OCI-M2 (cell line): ENCODE results near the gene CRB1.

Experiments
- DNase-seq: peaks from one replicate; lab custom pipeline; 2025; ENCODE audit not compliant: unreplicated experiment; lab: John Stamatoyannopoulos, UW

The CRB1 gene

GRCh38 chr1:197303463-197303862 lies 35.4 kb downstream of the CRB1 start:
- DNase-seq = no peak

- DNase-seq = no peak
These were observed 36.7 kb downstream of the CRB1 start for GRCh38 chr1:197304638-197305200.

- no peak for DNase-seq
These were observed 37.9 kb downstream of the CRB1 start for GRCh38 chr1:197305925-197306324.

GRCh38 chr1:197306381-197307062 lies 38.5 kb downstream of the CRB1 start:
- no peak for DNase-seq

- no peak for DNase-seq
These were observed 39.1 kb downstream of the CRB1 start for GRCh38 chr1:197307136-197307535.

- no peak for DNase-seq
These were observed 39.5 kb downstream of the CRB1 start for GRCh38 chr1:197307551-197307950.

DNA sequence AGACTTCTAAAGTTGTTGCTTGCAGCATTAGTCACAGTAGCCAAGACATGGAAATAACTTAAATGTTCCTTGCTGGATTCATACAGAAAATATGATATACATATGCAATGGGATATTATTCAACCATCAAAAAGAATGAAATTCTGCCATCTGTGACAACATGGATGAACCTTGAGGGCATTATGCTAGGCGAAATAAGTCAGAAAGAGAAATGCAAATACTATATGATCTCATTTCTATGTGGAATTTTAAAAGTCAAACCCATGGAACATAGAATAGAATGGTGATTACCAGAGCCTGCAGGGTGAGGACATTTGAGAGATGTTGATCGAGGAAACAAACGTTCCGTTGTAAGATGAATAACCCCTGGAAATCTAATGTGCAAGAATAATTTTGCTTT lies 43.0 kb downstream of the CRB1 start:
- no peak for DNase-seq

DNA sequence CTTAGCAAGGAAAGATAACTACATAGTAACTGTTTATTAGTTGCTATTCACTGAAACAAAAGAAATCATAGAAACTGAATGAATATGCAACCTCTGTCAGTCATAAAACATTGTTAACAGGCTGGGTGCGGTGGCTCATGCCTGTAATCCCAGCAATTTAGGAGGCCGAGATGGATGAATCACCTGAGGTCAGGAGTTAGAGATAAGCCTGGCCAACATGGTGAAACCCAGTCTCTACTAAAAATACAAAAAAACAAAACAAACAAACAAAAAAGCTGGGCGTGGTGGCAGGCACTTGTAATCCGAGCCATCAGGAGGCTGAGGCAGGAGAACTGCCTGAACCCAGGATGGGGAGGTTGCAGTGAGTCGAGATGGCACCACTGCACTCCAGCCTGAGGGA lies 44.1 kb downstream of the CRB1 start:
- DNase-seq = no peak

DNA sequence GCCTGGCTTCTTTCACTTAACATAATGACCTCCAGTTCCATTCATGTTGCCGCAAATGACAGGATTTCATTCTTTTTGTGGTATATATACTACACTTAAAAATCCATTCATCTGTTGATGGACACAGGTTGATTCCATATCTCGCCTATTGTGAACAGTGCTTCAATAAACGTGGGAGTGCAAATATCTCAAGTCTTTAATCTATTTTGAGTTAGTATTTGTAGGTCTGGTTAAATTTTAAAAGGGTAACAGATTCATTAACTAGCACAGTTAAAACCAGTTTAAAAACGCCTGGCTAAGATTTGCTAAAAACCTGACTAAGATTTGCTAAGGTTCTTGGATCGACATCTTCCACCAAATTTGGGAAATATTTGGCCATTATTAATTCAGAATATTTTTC lies 45.7 kb downstream of the CRB1 start:
- no peak for DNase-seq

GRCh38 chr1:197314682-197315081 lies 46.6 kb downstream of the CRB1 start:
- no peak for DNase-seq

- no peak for DNase-seq
These were observed 51.6 kb downstream of the CRB1 start for GRCh38 chr1:197319631-197320030.

DNA sequence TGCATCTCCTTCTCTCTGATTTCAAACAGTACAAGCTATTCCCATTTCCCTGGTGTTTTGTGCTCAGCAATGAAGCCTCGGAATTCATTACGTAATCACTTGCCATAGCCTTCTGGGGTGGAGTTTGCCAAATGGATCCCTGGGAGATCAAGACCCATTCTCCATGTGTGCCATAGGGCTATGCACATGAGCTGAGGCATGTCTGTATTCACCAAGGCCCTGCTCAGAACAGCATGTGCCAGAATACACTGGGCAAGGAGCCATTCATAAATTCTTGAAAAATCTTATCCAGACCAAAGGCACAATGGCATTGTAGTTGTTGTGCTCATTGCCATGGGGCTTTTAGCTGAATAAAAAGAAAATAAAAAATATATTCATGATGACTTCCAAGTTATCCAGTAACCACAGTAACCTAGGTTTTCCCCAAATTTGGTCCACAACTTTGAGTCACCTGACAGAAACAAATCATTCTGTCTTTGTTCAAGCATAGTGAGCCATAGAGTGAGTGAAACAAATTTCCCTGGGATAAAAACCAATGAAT lies 53.0 kb downstream of the CRB1 start:
- DNase-seq = no peak

DNA sequence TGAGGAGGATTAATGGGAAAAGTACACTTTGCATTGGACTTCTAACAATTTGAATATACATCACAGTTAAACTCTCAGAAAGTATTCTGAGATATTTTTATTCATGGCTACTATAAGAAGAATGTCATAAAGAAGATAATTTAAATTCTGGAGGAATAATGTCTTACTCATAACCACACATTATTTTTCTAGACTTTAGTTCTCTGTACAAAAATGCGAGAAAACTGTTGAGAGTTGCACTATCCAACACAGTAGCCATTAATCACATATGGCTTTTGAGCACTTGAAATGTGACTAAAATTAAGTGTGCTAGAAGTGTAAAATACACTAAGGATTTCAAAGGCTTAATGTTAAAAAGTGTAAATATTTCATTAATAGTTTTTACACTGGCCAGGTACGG lies 53.8 kb downstream of the CRB1 start:
- no peak for DNase-seq

DNA sequence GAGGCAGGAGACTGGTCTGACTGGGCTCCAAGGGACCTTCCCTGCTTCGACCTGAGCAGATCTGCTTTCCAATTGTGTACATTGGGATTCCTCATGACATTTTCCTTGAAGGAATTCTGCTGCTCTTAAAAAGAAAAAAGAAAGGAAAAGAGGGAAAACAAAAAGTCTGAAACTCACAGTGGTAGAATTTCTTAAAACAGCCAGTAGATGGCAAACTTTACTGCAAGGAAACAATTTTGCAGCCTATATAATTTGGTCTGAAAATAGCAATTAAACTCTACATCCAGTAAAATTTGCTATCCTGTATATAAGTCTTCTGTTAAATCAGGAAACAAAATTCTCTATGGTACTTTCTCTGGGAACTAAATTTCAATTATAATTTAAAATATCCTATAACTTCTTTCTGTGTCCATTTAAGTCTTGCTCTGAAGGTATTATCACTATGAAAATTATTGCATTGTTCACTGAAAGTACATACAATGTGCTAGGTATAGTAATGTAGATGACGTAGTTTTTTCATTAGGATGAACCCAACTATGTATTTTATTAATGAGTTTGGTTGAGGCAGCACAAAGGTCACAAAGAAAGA lies 59.8 kb downstream of the CRB1 start:
- no peak for DNase-seq

DNA sequence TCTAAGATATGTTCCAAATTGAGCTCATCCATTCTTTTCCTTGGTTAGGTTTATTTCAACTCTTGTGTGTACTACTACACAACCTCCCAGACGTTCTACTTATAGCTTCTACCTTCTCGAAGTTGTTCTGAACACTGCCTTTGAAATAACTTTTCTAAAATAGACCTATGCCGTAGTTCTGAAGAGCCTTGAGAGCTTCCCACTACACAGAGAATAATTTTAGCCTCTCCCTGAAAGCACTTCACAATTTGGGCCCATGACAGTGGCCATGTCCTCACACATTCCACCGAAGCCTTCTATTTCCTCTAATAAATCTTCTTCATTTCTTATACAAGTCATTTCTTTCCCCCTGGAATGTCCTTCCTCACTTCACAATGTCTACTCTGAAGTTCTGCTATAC lies 62.2 kb downstream of the CRB1 start:
- DNase-seq = no peak

- no peak for DNase-seq
These were observed 63.5 kb downstream of the CRB1 start for GRCh38 chr1:197331565-197331964.

DNA sequence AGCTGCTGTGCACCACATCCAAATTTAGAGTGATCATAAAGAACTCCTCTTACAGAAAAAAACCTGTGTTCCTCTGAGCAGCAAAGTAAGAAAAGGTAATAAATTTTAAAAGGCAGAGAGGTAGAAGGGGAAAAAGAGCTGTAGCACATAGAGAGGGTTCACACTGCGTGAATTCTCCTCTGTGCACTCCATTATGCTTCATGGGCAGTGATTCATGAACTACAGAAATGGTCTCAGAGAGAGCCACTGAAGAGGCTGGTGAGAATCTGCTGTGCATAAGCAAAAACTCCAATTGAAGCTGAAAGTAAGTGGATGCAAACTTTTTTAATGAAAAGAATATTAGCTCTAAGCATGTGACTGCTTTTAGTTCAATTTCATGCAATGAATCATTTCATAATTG lies 65.0 kb downstream of the CRB1 start:
- no peak for DNase-seq

DNA sequence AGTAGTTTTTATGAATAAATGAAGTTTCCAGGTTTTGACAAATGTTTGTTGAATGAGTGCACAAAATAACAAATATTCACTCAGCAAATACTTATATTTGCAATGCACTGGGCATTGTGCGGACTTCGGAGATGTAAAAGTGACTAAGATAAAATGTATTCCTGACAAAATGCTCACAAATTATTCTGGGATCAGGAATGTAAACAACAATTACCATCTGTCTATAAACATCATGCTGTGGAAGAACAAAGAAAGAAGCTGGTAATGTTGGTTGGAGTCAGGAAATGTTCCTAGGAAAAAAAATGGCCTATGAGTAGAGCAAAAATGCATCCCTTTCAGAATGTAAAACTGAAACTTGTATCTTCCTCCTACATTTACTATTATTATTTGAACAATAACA lies 68.5 kb downstream of the CRB1 start:
- DNase-seq = no peak

DNA sequence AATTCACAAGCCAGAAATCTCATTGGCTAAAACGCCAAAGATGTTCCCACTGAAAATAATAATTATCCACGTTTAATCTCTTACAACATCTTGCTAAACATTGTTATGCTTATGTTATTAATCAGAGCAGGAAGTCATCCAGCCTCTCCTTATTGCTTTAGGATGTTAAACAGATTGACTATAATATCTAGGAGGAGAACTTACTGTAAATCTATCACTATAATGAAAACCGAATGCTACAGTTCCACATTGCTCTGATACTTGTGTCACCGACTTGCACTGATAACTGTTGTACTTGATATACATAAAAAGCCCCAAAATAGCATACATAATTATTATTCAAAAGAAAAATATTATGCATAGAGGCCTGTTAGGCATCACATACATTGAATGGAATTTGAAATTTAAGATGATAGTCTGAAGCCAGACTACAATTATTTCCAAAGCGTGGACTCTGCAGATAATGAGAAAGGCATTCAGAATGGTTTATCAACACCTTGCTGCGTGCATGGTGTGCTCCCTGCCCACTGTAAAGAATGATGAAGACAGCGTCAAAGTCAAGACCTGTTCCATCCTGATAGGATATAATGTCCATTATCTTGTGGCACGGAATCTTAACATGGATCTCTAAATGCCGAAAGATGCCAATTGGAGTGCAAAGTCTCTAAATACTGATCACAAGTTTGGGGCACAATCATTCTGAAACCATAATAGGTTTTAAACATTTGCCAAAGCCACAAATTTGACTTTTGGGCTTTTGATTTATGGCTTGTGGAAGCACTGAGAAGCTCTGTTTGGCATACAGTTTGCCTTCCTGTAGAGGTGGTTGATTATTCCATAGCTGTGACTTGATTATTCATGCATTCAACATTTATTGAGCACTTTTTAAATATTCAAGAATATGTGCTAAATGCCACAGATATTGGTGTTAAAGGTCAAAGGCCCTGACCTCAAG lies 71.3 kb downstream of the CRB1 start:
- no peak for DNase-seq

GRCh38 chr1:197341626-197342025 lies 73.6 kb downstream of the CRB1 start:
- no peak for DNase-seq

DNA sequence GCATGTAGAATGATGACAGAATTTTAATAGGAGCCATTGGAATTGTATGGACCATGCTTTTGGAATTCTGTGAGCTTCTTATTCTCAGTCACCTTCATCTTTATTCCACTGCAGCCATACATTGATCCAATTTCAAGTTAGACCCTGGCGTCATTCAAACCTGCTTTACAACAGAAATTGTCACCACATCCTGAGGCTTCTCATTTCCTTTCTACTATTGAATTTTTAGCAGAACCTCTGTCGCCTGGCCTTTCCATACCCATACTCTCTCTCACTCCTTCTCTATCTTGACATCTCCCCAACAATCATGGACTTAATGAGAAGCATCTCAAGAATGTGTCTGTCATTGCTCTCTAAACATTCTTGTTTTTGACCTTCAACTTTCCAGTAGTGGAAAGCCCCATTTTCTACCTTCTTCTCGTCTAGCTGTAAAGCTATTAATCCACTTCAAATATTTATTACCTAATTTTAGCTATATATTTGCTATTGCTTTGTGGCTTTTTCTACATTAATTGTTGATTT lies 74.1 kb downstream of the CRB1 start:
- no peak for DNase-seq
